Peyer's patch (tissue), 4 donors: Measurements from ENCODE around the gene RPL14. TPM values are rescaled to one million over a fixed set of nuclear protein-coding genes. Genes with fewer than 3 reads are reported as not detected.
"Not testable (repeated sequence)": the region's sequence is repeated elsewhere in the genome, so short reads cannot be mapped to it uniquely, and the experiment has no call there.

Experiments used
- DNase-seq, 3 donors: peaks; one replicate each; pipeline ENCODE4 v3.0.0-alpha.2; 2017 to 2019
- H3K27ac ChIP-seq, 4 donors: fragments of 200-600 bp; sonication (generic); one replicate each; pipeline ENCODE4 v1.5.1; 2016 to 2019
- H3K27me3 ChIP-seq, 2 donors: fragments of 200-600 bp; sonication (generic); one replicate each; pipeline ENCODE4 v1.5.1; 2019
- H3K36me3 ChIP-seq, 3 donors: fragments of 200-600 bp; sonication (generic); one replicate each; pipeline ENCODE4 v1.5.1; 2016 to 2019
- H3K4me1 ChIP-seq, 4 donors: fragments of 200-600 bp; sonication (generic); one replicate each; pipeline ENCODE4 v1.5.1; 2016 to 2019
- H3K4me3 ChIP-seq, 4 donors: fragments of 200-600 bp; sonication (generic); 1 replicate in 3 of 4; 2 replicates in 1 of 4; pipeline ENCODE4 v1.5.1; 2016 to 2019; ENCODE audit warnings: mild to moderate bottlenecking in 1 of 4
- H3K9me3 ChIP-seq, 4 donors: fragments of 200-600 bp; sonication (generic); one replicate each; pipeline ENCODE4 v1.5.1; 2016 to 2019; ENCODE audit warnings: mild to moderate bottlenecking in 1 of 4
- CTCF ChIP-seq, 6 experiments: fragments of 450-650 bp in 4 of 6; fragments of 200-600 bp in 2 of 6; sonication (generic) in 1 of 6; IDR thresholded peaks; one replicate each; pipeline ENCODE4 v1.5.1; 2017 to 2019; ENCODE audit warnings: antibody characterized with exemption in 6 of 6, mild to moderate bottlenecking in 3 of 6, moderate library complexity in 1 of 6
- POLR2A ChIP-seq, 2 donors: fragments of 450-650 bp; IDR thresholded peaks; one replicate each; pipeline ENCODE4 v1.5.1; 2017; ENCODE audit warnings: antibody characterized with exemption in 2 of 2, mild to moderate bottlenecking in 2 of 2, moderate library complexity in 2 of 2
- total RNA-seq, 4 donors: library from RNA; depleted of rRNA; stranded (reverse); fragments of >200 nt; gene quantifications; one replicate each; pipeline ENCODE4 v1.1.0, GENCODE V29; 2016

Gene RPL14
- total RNA-seq, 4 donors from 2014 or later = 102 to 406 (median 172) TPM

- Histone ChIP-seq H3K4me1 (peaks cover 3 to 25% (median 11%) of the 10 kb centered on the region in 4 donors), H3K36me3 (peaks cover 0 to 22% (median 0%) of the 10 kb centered on the region in 3 donors), H3K4me3 (no peak overlapping the region), H3K27me3 (no peaks in the 10 kb centered on the region), H3K27ac (no peak overlapping the region), H3K9me3 (no peaks in the 10 kb centered on the region)
- DNase-seq = no peak
- TF ChIP-seq POLR2A (IDR thresholded peaks at IDR 0.05) (no peak), CTCF (IDR thresholded peaks at IDR 0.05) (no peak)
Observed at GRCh38 chr3:40455328-40455727, 1.8 kb upstream of the RPL14 start.

- Histone ChIP-seq H3K36me3 (peaks cover 0 to 32% (median under 1%) of the 10 kb centered on the region in 3 donors), H3K4me3 (peak overlapping the region; percentile 85 to 97 (median 92)), H3K27ac (peak overlapping the region; percentile 87 to 92 (median 89)), H3K9me3 (no peaks in the 10 kb centered on the region), H3K4me1 (peaks cover 3 to 25% (median 11%) of the 10 kb centered on the region in 4 donors), H3K27me3 (no peaks in the 10 kb centered on the region)
- TF ChIP-seq POLR2A (IDR thresholded peaks at IDR 0.05) (no peak), CTCF (IDR thresholded peaks at IDR 0.05) (no peak)
- DNase-seq = no peak
Observed at GRCh38 chr3:40456279-40456939, 730 bp upstream of the RPL14 start.

GRCh38 chr3:40458473-40458872 lies 1.3 kb downstream of the RPL14 start:
- peaks cover 0 to 53% (median 3%) of the 10 kb centered on the region in 3 donors for H3K36me3 ChIP-seq
- peaks cover 3 to 25% (median 11%) of the 10 kb centered on the region in 4 donors for H3K4me1 ChIP-seq
- H3K27ac ChIP-seq = no peak overlapping the region
- TF ChIP-seq POLR2A (IDR thresholded peaks at IDR 0.05) (no peak), CTCF (IDR thresholded peaks at IDR 0.05) (no peak)
- peak overlapping the region in 3 of 4 donors; percentile 85 to 97 (median 97) for H3K4me3 ChIP-seq
- no peaks in the 10 kb centered on the region for H3K27me3 ChIP-seq
- H3K9me3 ChIP-seq = no peaks in the 10 kb centered on the region
- DNase-seq = no peak

GRCh38 chr3:40460481-40460880 lies 3.3 kb downstream of the RPL14 start:
- not testable (repeated sequence) for H3K9me3 ChIP-seq, H3K27ac ChIP-seq, DNase-seq, H3K27me3 ChIP-seq, H3K4me3 ChIP-seq
- peaks cover 3 to 19% (median 11%) of the 10 kb centered on the region in 4 donors for H3K4me1 ChIP-seq
- peaks cover 0 to 62% (median 3%) of the 10 kb centered on the region in 3 donors for H3K36me3 ChIP-seq

GRCh38 chr3:40461161-40461560 lies 4.0 kb downstream of the RPL14 start:
- Histone ChIP-seq H3K9me3 (no peaks in the 10 kb centered on the region), H3K27me3 (no peaks in the 10 kb centered on the region), H3K4me3 (no peak overlapping the region), H3K27ac (no peak overlapping the region), H3K4me1 (peaks cover 3 to 19% (median 11%) of the 10 kb centered on the region in 4 donors), H3K36me3 (peaks cover 0 to 62% (median 3%) of the 10 kb centered on the region in 3 donors)
- TF ChIP-seq CTCF (IDR thresholded peaks at IDR 0.05) (no peak), POLR2A (IDR thresholded peaks at IDR 0.05) (no peak)
- DNase-seq = no peak

- not testable (repeated sequence) for DNase-seq, H3K9me3 ChIP-seq, H3K27me3 ChIP-seq, H3K27ac ChIP-seq, H3K4me3 ChIP-seq
- peaks cover 3 to 14% (median 9%) of the 10 kb centered on the region in 4 donors for H3K4me1 ChIP-seq
- H3K36me3 ChIP-seq = peaks cover 0 to 62% (median 3%) of the 10 kb centered on the region in 3 donors
Observed at GRCh38 chr3:40462838-40463237, 5.7 kb downstream of the RPL14 start.
